ENCODE measurements around the gene ANKRD63. TPM values are rescaled to one million over a fixed set of nuclear protein-coding genes. Genes with fewer than 3 reads are reported as not detected.

ANKRD63 gene
- total RNA-seq, 1 experiment from 2014 or later, result 13.6 TPM

GRCh38 chr15:40286061-40286532, 3.2 kb upstream of the ANKRD63 start:
- H3K4me1 ChIP-seq (replicated peaks), result peaks cover 81% of the 10 kb centered on the region
- no peak overlapping the region for H3K4me3 ChIP-seq
- no peaks in the 10 kb centered on the region for H3K27me3 ChIP-seq (replicated peaks)
- DNase-seq (ENCODE audit: low read depth in 1 of 2, low spot score in 2 of 2), result no peak
- H3K27ac ChIP-seq, result peak overlapping the region; percentile 53
- H3K9me3 ChIP-seq (replicated peaks), result no peaks in the 10 kb centered on the region
- H3K36me3 ChIP-seq, result peaks cover 39% of the 10 kb centered on the region

GRCh38 chr15:40285554-40286011, 2.7 kb upstream of the ANKRD63 start:
- H3K9me3 ChIP-seq (replicated peaks), result no peaks in the 10 kb centered on the region
- peak overlapping the region; percentile 53 for H3K27ac ChIP-seq
- DNase-seq (ENCODE audit: low read depth in 1 of 2, low spot score in 2 of 2), result peak; percentile 94
- H3K4me3 ChIP-seq, result no peak overlapping the region
- H3K4me1 ChIP-seq (replicated peaks), result peaks cover 85% of the 10 kb centered on the region
- peaks cover 42% of the 10 kb centered on the region for H3K36me3 ChIP-seq
- no peaks in the 10 kb centered on the region for H3K27me3 ChIP-seq (replicated peaks)

GRCh38 chr15:40285151-40285550, 2.3 kb upstream of the ANKRD63 start:
- Histone ChIP-seq H3K4me3 (no peak overlapping the region), H3K36me3 (peaks cover 42% of the 10 kb centered on the region), H3K27ac (peak overlapping the region; percentile 53), H3K4me1 (replicated peaks) (peaks cover 89% of the 10 kb centered on the region), H3K27me3 (replicated peaks) (no peaks in the 10 kb centered on the region), H3K9me3 (replicated peaks) (no peaks in the 10 kb centered on the region)
- DNase-seq (ENCODE audit: low read depth in 1 of 2, low spot score in 2 of 2), result no peak

GRCh38 chr15:40283615-40284300, 894 bp upstream of the ANKRD63 start:
- Histone ChIP-seq H3K4me3 (no peak overlapping the region), H3K9me3 (replicated peaks) (no peaks in the 10 kb centered on the region), H3K27ac (no peak overlapping the region), H3K27me3 (replicated peaks) (no peaks in the 10 kb centered on the region), H3K36me3 (peaks cover 41% of the 10 kb centered on the region), H3K4me1 (replicated peaks) (peaks cover 100% of the 10 kb centered on the region)
- no peak for DNase-seq (ENCODE audit: low read depth in 1 of 2, low spot score in 2 of 2)

DNA sequence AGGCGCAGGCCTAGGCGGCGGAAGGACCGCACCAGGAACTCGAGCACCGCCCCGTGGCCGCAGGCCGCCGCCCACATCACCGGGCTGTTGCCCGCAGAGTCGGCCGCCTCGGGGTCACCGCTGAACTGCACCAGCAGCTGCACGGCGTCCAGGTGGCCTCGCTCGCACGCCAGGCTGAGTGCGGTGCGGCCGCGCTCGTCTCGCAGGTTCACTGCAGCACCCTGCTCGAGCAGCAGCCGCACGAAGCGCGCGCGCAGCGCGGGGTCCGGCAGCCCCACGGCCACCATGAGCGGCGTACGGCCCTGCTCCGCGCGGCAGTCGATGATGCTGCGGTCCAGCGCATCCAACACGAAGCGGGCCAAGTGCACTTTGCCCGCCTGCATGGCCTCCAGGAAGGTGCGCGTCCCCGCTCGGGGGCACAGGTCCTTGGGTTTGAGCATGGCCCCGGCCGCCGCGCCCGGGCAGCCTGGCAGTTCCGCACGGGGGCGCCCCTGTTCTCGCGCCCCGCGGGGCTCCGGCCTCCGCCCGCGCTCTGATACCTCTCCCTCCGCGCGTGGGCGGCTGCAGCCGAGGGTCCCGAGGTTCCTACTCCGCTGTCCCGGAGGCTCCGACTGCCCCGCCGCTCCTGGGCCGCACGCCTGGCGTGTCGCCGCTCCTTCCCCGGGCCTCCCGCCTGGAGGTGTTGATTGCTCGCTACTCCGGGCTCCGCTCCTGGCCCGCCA, 556 bp downstream of the ANKRD63 start:
- peak in 1 of 2 experiments; percentile 84 for DNase-seq (ENCODE audit: low read depth in 1 of 2, low spot score in 2 of 2)
- no peaks in the 10 kb centered on the region for H3K27me3 ChIP-seq (replicated peaks)

DNA sequence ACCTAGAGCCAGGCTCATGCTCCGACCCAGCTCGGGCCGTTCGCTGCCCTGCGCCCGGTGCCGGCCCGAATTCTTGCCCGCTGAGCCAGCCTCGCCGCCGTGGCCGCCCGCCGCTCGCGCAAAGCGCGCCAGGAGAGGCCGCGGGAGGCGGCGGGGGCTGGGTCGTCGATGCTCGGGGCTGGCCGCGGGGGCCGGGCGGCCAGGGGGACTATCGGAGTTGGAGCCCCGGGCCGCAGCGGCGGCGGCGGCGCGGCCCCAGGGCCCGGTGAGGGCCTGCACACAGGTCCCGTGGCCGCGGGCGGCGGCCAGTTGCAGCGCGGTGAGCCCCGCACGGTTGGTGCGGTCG, 1.1 kb downstream of the ANKRD63 start:
- no peaks in the 10 kb centered on the region for H3K9me3 ChIP-seq (replicated peaks)
- no peak overlapping the region for H3K27ac ChIP-seq
- peaks cover 46% of the 10 kb centered on the region for H3K36me3 ChIP-seq
- no peak for DNase-seq (ENCODE audit: low read depth in 1 of 2, low spot score in 2 of 2)
- peak overlapping the region; percentile 59 for H3K4me3 ChIP-seq
- peaks cover 100% of the 10 kb centered on the region for H3K4me1 ChIP-seq (replicated peaks)
- H3K27me3 ChIP-seq (replicated peaks), result no peaks in the 10 kb centered on the region

More for the DNA sequence above, 556 bp downstream of the ANKRD63 start:
- peaks cover 43% of the 10 kb centered on the region for H3K36me3 ChIP-seq
- H3K27ac ChIP-seq, result peak overlapping the region; percentile 42
- H3K4me3 ChIP-seq, result peak overlapping the region; percentile 59
- H3K4me1 ChIP-seq (replicated peaks), result peaks cover 100% of the 10 kb centered on the region
- no peaks in the 10 kb centered on the region for H3K9me3 ChIP-seq (replicated peaks)

- Histone ChIP-seq H3K36me3 (peaks cover 51% of the 10 kb centered on the region), H3K27me3 (replicated peaks) (no peaks in the 10 kb centered on the region), H3K27ac (no peak overlapping the region), H3K9me3 (replicated peaks) (no peaks in the 10 kb centered on the region), H3K4me1 (replicated peaks) (peaks cover 100% of the 10 kb centered on the region), H3K4me3 (peak overlapping the region; percentile 59)
- DNase-seq (ENCODE audit: low read depth in 1 of 2, low spot score in 2 of 2), result no peak
Observed at GRCh38 chr15:40281057-40281800, 1.6 kb downstream of the ANKRD63 start.

GRCh38 chr15:40280260-40281056, 2.4 kb downstream of the ANKRD63 start:
- H3K36me3 ChIP-seq, result peaks cover 57% of the 10 kb centered on the region
- no peak overlapping the region for H3K4me3 ChIP-seq
- H3K4me1 ChIP-seq (replicated peaks), result peaks cover 93% of the 10 kb centered on the region
- H3K27me3 ChIP-seq (replicated peaks), result no peaks in the 10 kb centered on the region
- no peak overlapping the region for H3K27ac ChIP-seq
- H3K9me3 ChIP-seq (replicated peaks), result no peaks in the 10 kb centered on the region
- DNase-seq (ENCODE audit: low read depth in 1 of 2, low spot score in 2 of 2), result no peak

DNA sequence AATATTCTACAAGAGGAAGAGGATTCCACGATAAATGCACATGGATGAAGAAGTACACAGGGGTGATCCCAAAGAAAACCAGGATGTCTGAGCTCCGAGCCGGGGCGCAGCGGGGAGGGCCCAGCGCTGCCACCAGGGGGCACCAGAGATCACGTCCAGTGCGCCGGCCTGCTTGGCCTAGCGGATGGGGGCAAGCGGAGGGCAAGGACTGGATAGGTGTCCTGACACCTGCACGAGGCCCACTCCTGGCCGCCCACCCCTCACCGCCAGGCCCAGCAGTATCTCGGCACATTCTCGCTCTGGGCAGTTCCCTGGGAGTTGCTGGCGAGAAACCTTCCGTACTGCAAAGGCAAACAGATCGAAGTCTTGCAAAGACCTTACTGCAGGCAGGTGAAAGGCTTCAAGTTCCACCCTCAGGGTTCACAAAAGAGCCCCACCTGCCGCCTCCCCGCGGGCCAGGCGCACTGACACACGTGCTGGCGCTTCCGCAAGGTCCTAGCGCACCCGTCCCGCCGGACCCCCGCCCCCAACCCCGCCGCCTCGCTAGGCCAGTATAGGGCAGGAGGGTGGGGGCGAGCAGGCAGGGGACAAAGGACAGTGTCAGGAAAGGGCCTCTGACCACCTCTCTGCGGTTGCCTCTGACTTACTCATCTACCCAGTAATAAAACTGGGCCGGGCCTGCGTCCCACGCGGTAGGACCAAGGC, 3.3 kb downstream of the ANKRD63 start:
- Histone ChIP-seq H3K36me3 (peaks cover 63% of the 10 kb centered on the region), H3K4me3 (no peak overlapping the region), H3K4me1 (replicated peaks) (peaks cover 84% of the 10 kb centered on the region), H3K27ac (no peak overlapping the region), H3K9me3 (replicated peaks) (no peaks in the 10 kb centered on the region), H3K27me3 (replicated peaks) (no peaks in the 10 kb centered on the region)
- peak; percentile 80 to 81 for DNase-seq (ENCODE audit: low read depth in 1 of 2, low spot score in 2 of 2)

DNA sequence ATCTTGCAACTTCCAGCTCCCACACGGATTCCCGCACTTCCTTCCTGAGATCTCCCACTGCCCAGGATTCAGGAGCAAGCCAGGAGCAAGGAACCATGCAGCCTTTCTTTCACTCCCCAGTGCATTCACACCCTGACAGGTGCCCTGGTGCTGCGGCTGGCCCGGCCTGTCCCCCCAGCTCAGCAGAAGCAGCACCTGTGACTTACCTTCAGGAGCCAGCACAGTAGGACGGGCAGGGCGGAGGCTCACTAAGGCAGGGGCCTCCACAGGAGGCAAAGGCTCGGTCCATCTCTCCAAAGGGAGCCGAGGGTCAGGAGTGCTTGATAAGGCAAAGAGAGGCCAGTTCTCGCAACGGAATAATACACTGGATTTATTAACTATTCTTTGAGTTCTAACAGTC, 4.8 kb downstream of the ANKRD63 start:
- Histone ChIP-seq H3K36me3 (peaks cover 79% of the 10 kb centered on the region), H3K4me3 (no peak overlapping the region), H3K9me3 (replicated peaks) (no peaks in the 10 kb centered on the region), H3K27me3 (replicated peaks) (no peaks in the 10 kb centered on the region), H3K27ac (peak overlapping the region; percentile 50), H3K4me1 (replicated peaks) (peaks cover 71% of the 10 kb centered on the region)
- DNase-seq (ENCODE audit: low read depth in 1 of 2, low spot score in 2 of 2), result no peak

DNA sequence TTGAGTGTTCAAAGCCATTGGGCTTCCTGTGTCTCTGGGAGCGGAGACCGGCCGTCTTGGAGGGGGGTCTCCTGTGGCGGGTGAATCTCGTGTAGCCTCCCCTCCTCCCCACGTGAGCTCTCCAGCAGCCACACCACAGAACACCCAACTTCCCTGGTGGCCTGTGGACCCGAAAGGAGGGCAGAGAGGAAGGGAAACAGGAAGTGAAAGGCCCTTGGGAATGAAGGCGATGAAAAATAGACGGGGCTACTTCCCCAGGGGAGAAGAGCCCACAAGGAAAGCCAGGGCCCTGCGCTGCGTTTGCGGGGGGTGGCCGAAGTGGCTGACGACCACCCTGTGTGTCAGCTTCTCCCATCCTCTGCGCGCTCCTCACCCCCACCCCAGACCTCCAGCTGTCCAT, 5.4 kb downstream of the ANKRD63 start:
- Histone ChIP-seq H3K9me3 (replicated peaks) (no peaks in the 10 kb centered on the region), H3K27me3 (replicated peaks) (no peaks in the 10 kb centered on the region), H3K27ac (peak overlapping the region; percentile 50), H3K4me1 (replicated peaks) (peaks cover 71% of the 10 kb centered on the region), H3K36me3 (peaks cover 84% of the 10 kb centered on the region), H3K4me3 (no peak overlapping the region)
- peak; percentile 83 to 86 for DNase-seq (ENCODE audit: low read depth in 1 of 2, low spot score in 2 of 2)

GRCh38 chr15:40276927-40277326, 5.9 kb downstream of the ANKRD63 start:
- Histone ChIP-seq H3K4me3 (no peak overlapping the region), H3K27ac (peak overlapping the region; percentile 50), H3K36me3 (peaks cover 84% of the 10 kb centered on the region), H3K27me3 (replicated peaks) (no peaks in the 10 kb centered on the region), H3K4me1 (replicated peaks) (peaks cover 68% of the 10 kb centered on the region), H3K9me3 (replicated peaks) (no peaks in the 10 kb centered on the region)
- no peak for DNase-seq (ENCODE audit: low read depth in 1 of 2, low spot score in 2 of 2)

DNA sequence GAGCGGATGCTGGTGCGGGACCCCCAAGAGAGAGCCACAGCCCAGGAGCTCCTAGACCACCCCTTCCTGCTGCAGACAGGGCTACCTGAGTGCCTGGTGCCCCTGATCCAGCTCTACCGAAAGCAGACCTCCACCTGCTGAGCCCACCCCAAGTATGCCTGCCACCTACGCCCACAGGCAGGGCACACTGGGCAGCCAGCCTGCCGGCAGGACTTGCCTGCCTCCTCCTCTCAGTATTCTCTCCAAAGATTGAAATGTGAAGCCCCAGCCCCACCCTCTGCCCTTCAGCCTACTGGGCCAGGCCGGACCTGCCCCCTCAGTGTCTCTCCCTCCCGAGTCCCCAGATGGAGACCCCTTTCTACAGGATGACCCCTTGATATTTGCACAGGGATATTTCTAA, 6.9 kb downstream of the ANKRD63 start:
- no peak for DNase-seq (ENCODE audit: low read depth in 1 of 2, low spot score in 2 of 2)
- Histone ChIP-seq H3K4me1 (replicated peaks) (peaks cover 58% of the 10 kb centered on the region), H3K36me3 (peaks cover 77% of the 10 kb centered on the region), H3K27me3 (replicated peaks) (no peaks in the 10 kb centered on the region), H3K9me3 (replicated peaks) (no peaks in the 10 kb centered on the region), H3K4me3 (no peak overlapping the region), H3K27ac (no peak overlapping the region)

Measured in SJSA1 (cell line).